HG03175 (cell line): ENCODE results near the gene CCR6.

Experiments used
- ATAC-seq: cut with Tn5 transposase; IDR thresholded peaks from one replicate; pipeline ENCODE4 v1.9.1; 2021; ENCODE audit warnings: mild to moderate bottlenecking, moderate library complexity; ENCODE audit not compliant: unreplicated experiment

CCR6 gene

DNA sequence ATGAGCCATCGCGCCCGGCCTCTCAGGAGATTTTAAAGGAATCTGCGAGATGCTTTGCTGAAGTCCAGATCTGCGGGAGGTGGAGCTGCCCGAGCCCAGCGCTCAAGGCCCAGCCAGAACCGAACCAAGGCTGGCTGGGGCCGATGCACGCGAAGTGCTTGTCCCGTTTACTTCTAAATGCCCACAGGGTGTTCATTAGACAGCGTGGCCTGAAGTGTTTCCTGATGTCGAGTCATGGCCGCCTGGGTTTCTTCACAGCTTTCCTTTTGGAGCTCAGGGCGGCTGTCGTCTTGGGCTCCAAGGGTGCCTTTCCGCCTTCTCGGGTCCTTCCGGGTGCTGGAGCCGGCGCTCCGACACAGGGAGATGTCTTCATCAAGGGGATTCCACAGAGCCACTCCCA lies 25.1 kb upstream of the CCR6 start:
- ATAC-seq: no peak

GRCh38 chr6:167098825-167099225 lies 24.1 kb upstream of the CCR6 start:
- ATAC-seq: no peak

DNA sequence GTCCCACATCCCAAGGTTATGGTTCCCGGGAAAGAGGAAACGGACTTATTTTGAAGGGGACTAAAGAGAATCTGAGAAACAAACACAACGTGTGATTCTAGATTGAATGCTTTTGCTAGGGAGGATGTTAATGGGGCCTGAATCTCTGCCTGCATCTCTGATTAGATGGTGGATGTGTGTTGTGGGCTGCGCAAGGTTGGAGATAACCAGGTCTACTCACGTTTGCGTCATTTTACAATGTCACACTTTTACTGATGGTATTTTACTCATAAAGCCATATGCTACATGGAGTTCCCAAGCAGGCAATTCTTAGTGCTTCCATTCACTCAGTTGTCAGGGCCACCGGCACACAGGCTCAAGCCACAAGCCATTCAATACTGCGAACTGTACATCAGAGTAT lies 23.2 kb upstream of the CCR6 start:
- ATAC-seq: no peak

- ATAC-seq: no peak
Measured at GRCh38 chr6:167100241-167100674, 22.6 kb upstream of the CCR6 start.

GRCh38 chr6:167102318-167102717 lies 20.6 kb upstream of the CCR6 start:
- no peak for ATAC-seq

DNA sequence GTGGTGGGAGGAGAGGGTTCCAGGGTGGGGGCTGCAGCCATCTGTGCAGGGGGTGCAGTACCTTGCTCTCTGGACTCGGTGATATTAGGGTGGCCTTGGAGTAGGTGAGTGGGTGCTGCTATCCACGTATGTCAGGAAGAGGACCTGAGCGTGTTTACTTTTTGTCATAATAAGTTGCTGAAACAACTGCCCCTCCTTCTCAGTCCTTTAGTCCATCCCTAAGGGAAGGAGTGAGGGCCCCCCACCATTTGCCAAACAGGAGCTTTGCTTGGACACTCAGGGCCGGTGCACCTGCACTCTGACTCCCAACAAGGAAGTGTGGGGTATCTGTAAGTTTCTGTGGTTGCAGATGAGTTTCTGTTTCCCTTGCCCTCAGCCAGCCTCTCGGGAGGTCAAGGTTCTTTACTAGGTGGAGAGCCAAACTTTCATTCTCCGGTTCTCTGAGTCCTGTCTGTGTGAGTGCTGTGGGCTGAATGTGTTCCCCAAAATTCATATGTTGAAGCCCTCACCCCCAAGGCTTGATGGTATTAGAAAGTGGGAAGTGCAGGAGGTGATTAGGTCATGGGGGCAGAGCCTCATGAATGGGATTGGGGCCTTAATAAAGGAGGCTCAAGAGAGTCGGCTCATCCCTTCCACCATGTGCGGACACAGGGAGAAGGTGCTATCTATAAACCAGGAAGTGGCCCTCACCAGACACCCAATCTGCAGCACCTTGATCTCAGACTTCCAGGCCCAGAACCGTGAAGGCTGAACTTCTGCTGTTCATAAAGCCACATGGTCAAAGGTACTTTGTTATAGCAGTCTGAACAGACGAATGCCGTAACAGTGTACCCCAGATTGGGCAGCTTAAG lies 19.6 kb upstream of the CCR6 start:
- ATAC-seq: peak; percentile 99

DNA sequence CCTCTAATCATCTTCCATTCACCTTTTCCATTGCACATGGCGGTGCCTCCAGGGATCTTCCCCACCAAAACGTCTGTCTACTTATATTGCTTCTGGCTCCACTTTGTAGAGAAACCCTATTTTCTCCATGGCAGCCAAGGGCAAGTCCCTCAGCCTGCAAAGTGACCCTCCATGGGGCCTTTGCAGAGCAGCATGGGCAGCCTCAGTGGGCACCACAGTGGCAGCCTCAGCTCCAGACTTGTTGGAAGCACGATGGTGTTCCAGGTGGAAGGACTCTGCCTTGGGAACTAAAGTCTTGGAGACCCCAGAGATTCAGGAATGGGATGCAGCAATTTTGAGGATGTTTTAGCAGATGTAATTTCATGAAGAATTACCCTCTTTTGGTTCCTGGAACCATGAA lies 18.5 kb upstream of the CCR6 start:
- ATAC-seq: no peak

DNA sequence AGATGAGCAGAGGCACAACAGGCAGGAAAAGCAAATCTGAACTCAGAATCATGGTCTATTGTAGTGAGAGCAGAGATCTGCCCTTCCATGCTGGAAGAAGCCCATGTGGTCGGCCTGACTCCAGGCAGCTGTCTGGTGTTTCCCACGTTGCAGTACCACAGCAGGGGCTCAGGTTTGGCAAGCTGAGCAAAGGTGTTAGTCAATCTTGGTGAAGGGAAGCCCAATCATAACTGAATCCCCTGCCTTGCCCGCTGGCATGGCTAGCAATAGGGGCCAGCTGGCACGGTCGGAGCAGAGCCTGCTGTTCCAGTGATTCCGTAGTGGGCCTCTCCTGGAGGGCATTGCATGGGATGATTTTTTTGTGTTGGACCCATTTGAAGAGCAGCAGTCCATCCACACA lies 17.8 kb upstream of the CCR6 start:
- ATAC-seq: no peak

DNA sequence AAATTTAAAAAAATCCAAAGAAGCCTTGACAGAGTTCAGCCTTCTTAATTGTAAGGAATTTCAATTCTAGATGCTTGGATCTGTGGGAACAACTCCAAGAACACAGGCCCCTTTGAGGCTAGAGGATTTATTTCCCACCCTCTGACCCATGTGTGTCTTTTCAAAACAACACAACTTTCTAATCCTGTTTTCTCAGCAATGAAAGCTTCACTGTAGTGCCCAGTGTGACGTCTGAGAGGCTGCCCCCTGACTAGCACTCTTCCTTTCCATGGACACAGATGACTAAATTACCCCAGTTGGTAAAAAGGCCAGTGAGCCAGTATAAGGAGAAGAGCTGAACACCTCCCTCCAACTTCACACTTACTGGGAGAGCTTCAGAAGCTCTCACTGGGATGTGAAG lies 16.5 kb upstream of the CCR6 start:
- ATAC-seq: no peak

GRCh38 chr6:167107787-167108186 lies 15.1 kb upstream of the CCR6 start:
- ATAC-seq: no peak

- no peak for ATAC-seq
Measured at GRCh38 chr6:167108278-167108677, 14.6 kb upstream of the CCR6 start.

- ATAC-seq: no peak
Measured at GRCh38 chr6:167109651-167110050, 13.2 kb upstream of the CCR6 start.

DNA sequence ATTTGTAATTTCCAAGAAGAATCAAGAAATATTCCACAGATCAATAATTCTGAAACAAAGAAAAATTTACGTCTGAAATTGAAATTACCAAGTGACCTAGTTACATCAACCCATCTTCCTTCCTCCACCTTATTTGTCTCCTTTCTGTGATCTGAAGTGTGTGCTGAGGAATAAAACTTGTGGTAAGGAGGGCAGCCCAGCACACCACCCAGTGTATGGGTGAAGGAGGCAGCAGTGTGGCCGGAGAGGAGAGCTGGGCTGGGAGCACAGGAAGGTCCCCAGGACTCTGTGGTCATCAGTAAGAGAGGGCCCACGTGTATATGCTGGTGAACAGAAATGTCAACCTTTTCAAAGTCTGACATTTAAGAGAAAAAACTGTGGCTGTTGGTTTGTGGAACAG lies 11.3 kb upstream of the CCR6 start:
- ATAC-seq: no peak

DNA sequence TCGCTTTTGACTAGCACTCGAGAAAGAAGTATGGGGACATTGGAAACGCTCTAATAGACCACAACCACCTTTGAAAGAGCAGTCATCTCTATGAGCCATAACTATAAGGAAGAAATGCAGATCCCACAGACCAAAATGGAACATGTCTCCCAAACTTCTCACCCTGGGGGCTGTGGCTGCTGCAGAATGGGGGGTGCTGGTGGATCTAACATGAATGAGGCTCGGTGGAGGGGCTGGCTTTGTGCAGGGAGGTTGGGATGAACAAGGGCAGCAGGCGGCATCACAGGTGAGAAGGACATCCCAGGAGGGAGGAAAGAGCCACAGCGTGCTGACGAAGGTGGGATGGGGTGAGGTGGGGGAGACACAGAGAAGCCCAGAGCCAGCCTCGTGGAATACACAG lies 10.5 kb upstream of the CCR6 start:
- ATAC-seq: no peak

DNA sequence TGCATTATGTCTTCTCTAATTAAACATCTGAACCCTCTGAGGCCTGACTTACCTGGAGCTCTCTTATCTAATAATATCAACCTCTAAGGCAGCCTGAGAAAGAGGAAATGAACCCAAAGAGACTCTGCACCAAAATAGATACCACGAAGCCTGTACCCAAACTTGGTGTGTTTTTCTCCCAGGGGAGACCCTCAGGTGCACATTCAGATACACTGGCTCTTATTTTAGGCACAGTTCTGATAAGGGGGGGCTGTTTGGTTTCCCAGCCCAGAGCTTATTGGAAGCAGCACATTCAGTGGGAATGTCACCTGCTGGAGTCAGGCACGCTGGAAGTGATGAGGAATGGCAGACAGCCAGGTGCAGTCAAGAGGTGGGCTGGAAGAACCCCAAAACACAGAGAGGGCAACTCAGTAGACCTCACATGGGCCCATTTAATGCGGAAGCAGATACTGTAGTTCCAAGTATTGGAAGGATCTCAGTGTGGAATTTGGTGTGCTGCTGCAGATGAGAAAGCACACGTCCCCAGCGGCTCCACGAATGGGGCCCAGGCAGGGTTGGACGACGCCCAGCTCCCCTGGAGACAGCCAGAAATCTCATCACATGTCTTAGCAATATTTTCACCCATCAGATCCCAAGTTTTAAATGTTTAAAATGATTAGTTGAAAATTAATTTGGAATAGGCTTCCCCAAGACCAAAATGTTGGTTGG lies 9.7 kb upstream of the CCR6 start:
- peak; percentile 53 for ATAC-seq

GRCh38 chr6:167113935-167114910 lies 8.7 kb upstream of the CCR6 start:
- peak; percentile 89 for ATAC-seq

DNA sequence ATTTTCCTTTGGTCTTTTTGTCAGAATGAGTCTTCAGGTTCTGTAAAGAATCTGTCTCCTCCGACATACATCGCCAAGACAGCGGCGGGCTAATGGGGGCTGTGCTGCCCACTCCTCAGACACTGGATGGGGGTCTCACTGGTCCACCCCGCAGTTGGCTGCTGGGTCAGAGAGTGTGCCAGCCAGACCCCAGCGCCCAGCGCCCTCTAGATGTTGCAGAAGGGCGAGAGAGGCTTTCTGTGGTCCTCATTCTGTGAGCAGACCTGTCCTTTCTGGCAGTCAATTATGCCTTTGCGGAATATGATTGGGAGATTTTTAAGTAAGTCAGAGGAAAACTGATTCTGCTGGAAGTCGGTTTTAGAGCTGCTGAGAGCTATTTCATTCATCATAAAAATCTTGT lies 7.8 kb upstream of the CCR6 start:
- ATAC-seq: no peak

- ATAC-seq: no peak
Measured at GRCh38 chr6:167116109-167116837, 6.6 kb upstream of the CCR6 start.

- no peak for ATAC-seq
Measured at GRCh38 chr6:167116838-167117228, 6.1 kb upstream of the CCR6 start.

- ATAC-seq: no peak
Measured at GRCh38 chr6:167118006-167118405, 4.9 kb upstream of the CCR6 start.

DNA sequence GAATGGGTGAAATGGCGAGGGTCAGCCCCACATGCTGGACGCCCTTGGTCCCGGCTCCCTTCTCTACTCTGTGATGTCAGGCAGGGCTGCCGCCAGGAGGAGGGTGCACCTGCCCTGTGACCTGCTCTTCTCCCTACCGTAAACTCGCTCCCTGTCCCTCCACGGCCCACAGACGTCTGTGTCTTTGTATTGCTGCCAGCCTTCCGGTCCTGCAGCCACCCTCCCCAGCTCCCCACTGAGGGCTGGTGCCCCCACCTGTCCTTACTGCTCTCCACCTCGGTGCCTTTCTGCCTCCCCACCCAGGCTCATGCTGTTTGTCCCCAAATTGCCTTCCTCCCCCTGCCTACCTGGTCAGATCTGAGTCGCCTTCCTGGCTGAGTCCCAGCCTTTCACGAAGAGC lies 4.1 kb upstream of the CCR6 start:
- ATAC-seq: no peak
